Breast epithelium (tissue), 4 donors: ENCODE results near the gene GCSAM. TPM values are rescaled to one million over a fixed set of nuclear protein-coding genes. Genes with fewer than 3 reads are reported as not detected.

Experiments
- DNase-seq, 2 donors: peaks; one replicate each; pipeline ENCODE4 v3.0.0-alpha.2; 2019; ENCODE audit warnings: low spot score in 2 of 2
- H3K27ac ChIP-seq, 2 donors: fragments of 200-600 bp; sonication (generic) in 1 of 2; one replicate each; pipeline ENCODE4 v1.5.1; 2016 to 2019; ENCODE audit warnings: mild to moderate bottlenecking in 1 of 2
- H3K27me3 ChIP-seq, 2 donors: fragments of 200-600 bp; sonication (generic) in 1 of 2; one replicate each; pipeline versions ENCODE4 v1.5.1 to v1.6.0; 2017 to 2019; ENCODE audit warnings: control low read depth in 1 of 2, mild to moderate bottlenecking in 1 of 2
- H3K36me3 ChIP-seq: fragments of 200-600 bp; one replicate; pipeline ENCODE4 v1.5.1; 2019
- H3K4me1 ChIP-seq, 2 donors: fragments of 200-600 bp; sonication (generic); one replicate each; pipeline ENCODE4 v1.5.1; 2016 to 2019; ENCODE audit warnings: control low read depth in 1 of 2
- H3K4me3 ChIP-seq, 3 donors: fragments of 200-600 bp; sonication (generic); 1 replicate in 2 of 3; 2 replicates in 1 of 3; pipeline ENCODE4 v1.5.1; 2016 to 2019; ENCODE audit warnings: mild to moderate bottlenecking in 3 of 3, moderate library complexity in 2 of 3
- H3K9me3 ChIP-seq, 2 donors: fragments of 200-600 bp; sonication (generic) in 1 of 2; one replicate each; pipeline ENCODE4 v1.5.1; 2016 to 2019; ENCODE audit warnings: control low read depth in 1 of 2
- POLR2A ChIP-seq: fragments of 450-650 bp; IDR thresholded peaks from one replicate; pipeline ENCODE4 v1.6.1; 2016; ENCODE audit warnings: antibody characterized with exemption, mild to moderate bottlenecking, moderate library complexity
- POLR2AphosphoS5 ChIP-seq, 3 donors: sonication (generic); formaldehyde crosslinking; IDR thresholded peaks; one replicate each; pipeline ENCODE4 v1.6.1; 2017; ENCODE audit warnings: antibody characterized with exemption in 3 of 3
- intact Hi-C: fragments of 100-400 bp; cut with DNase I; formaldehyde crosslinking; loops from one replicate; pipeline ENCODE4 v1.15.1; 2023; ENCODE audit warnings: low total_unique reads
- total RNA-seq, 3 donors: library from RNA; depleted of rRNA; stranded (reverse); fragments of >200 nt; gene quantifications; one replicate each; pipeline ENCODE4 v1.1.0, GENCODE V29; 2016
- TF ChIP-seq, protein P1 (sequence below), 3 donors: fragments of 450-650 bp; IDR thresholded peaks; one replicate each; pipeline ENCODE4 v1.5.1; 2016 to 2017; ENCODE audit warnings: antibody characterized with exemption in 3 of 3, mild to moderate bottlenecking in 3 of 3, moderate library complexity in 3 of 3

GCSAM gene
- total RNA-seq, 3 donors from 2014 or later = 0.16 to 1.5 (median 0.66) TPM

GRCh38 chr3:112123548-112123947, 9.5 kb downstream of the GCSAM start:
- H3K27me3 ChIP-seq = no peaks in the 10 kb centered on the region
- intact Hi-C loops = no loop called here
- H3K4me3 ChIP-seq = no peak overlapping the region
- H3K27ac ChIP-seq = no peak overlapping the region
- H3K9me3 ChIP-seq = no peaks in the 10 kb centered on the region
- no peak for DNase-seq
- no peaks in the 10 kb centered on the region for H3K4me1 ChIP-seq
- no peaks in the 10 kb centered on the region for H3K36me3 ChIP-seq
- TF ChIP-seq POLR2A (no peak), POLR2AphosphoS5 (IDR thresholded peaks at IDR 0.05) (no peak)
- TF ChIP-seq, protein P1, sequence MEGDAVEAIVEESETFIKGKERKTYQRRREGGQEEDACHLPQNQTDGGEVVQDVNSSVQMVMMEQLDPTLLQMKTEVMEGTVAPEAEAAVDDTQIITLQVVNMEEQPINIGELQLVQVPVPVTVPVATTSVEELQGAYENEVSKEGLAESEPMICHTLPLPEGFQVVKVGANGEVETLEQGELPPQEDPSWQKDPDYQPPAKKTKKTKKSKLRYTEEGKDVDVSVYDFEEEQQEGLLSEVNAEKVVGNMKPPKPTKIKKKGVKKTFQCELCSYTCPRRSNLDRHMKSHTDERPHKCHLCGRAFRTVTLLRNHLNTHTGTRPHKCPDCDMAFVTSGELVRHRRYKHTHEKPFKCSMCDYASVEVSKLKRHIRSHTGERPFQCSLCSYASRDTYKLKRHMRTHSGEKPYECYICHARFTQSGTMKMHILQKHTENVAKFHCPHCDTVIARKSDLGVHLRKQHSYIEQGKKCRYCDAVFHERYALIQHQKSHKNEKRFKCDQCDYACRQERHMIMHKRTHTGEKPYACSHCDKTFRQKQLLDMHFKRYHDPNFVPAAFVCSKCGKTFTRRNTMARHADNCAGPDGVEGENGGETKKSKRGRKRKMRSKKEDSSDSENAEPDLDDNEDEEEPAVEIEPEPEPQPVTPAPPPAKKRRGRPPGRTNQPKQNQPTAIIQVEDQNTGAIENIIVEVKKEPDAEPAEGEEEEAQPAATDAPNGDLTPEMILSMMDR (IDR thresholded peaks at IDR 0.05) = no peak

DNA sequence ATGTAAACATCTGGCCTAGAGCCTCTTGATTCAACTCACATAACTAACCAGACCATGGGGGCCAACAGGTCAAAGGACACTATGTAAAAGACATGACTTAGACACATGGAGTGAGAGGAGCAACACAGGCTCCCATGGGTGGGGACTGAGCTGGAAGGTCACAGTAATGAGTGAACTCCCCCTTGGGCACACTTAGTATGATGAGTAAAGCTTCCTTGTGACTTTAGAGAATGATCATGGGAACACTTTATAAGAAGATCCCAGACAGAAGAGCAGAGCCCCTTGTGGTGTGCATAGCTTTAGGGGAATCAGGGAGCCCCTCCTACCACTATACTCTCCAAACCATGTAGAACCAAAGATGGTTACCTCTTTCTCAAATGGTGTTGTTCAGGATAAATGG, 10.2 kb downstream of the GCSAM start:
- Histone ChIP-seq H3K27ac (no peak overlapping the region), H3K36me3 (no peaks in the 10 kb centered on the region), H3K9me3 (no peaks in the 10 kb centered on the region), H3K4me1 (no peaks in the 10 kb centered on the region), H3K4me3 (no peak overlapping the region), H3K27me3 (no peaks in the 10 kb centered on the region)
- intact Hi-C loops = no loop called here
- no peak for TF ChIP-seq POLR2AphosphoS5 (IDR thresholded peaks at IDR 0.05)
- no peak for DNase-seq

GRCh38 chr3:112121577-112122547, 11.2 kb downstream of the GCSAM start:
- no peak overlapping the region for H3K27ac ChIP-seq
- TF ChIP-seq POLR2AphosphoS5 (IDR thresholded peaks at IDR 0.05) = no peak
- TF ChIP-seq, protein P1 (IDR thresholded peaks at IDR 0.05) = no peak
- H3K36me3 ChIP-seq = no peaks in the 10 kb centered on the region
- DNase-seq = no peak
- H3K27me3 ChIP-seq = no peaks in the 10 kb centered on the region
- H3K9me3 ChIP-seq = no peaks in the 10 kb centered on the region
- no peaks in the 10 kb centered on the region for H3K4me1 ChIP-seq
- H3K4me3 ChIP-seq = no peak overlapping the region
- intact Hi-C loops = no loop called here

DNA sequence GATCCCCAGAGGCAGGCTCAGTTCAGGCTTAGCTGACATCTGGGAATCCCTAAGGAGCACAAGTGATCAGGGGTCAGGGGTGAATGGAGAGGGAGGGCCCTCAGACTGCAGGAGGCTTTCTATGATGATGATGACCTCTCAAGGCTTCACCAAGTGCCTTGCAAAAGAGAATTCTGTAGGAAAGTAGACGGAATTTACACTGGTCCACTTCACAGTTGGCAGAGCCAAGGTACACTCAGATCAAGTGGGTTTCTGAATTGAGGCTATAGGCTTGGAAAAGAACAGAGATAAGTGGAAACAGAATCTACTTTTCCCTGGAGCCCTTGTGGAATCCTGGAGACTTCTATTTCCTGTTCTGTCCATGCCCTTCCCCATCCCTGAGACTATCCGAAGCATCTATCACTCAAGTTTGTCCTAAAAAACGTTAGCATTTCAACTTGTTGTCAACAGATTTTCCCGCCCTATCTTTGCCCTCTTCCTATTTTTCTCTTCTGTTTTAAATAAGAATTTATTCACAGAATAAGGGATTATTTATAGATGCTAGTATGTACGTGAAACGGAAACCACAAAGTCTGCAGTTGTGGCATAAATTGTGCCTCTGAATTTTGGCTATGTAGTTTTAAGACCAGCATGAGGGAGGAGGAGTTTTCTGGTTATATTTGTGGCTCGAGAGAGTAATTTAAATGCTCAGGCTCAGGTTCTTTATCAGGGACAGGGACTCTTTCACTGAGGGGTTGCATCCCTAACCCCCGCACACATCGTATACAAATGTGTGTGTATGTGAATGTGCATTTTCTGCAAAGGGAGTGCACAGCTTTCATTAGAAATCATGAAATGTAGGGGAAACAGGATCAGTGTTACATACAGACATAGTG, 12.8 kb downstream of the GCSAM start:
- Histone ChIP-seq H3K36me3 (no peaks in the 10 kb centered on the region), H3K27me3 (no peaks in the 10 kb centered on the region), H3K4me1 (no peaks in the 10 kb centered on the region), H3K27ac (no peak overlapping the region), H3K4me3 (no peak overlapping the region), H3K9me3 (no peaks in the 10 kb centered on the region)
- intact Hi-C loops = no loop called here
- no peak for DNase-seq
- TF ChIP-seq, protein P1 (IDR thresholded peaks at IDR 0.05) = no peak
- TF ChIP-seq POLR2AphosphoS5 (IDR thresholded peaks at IDR 0.05) = no peak
- no peak for TF ChIP-seq POLR2A

DNA sequence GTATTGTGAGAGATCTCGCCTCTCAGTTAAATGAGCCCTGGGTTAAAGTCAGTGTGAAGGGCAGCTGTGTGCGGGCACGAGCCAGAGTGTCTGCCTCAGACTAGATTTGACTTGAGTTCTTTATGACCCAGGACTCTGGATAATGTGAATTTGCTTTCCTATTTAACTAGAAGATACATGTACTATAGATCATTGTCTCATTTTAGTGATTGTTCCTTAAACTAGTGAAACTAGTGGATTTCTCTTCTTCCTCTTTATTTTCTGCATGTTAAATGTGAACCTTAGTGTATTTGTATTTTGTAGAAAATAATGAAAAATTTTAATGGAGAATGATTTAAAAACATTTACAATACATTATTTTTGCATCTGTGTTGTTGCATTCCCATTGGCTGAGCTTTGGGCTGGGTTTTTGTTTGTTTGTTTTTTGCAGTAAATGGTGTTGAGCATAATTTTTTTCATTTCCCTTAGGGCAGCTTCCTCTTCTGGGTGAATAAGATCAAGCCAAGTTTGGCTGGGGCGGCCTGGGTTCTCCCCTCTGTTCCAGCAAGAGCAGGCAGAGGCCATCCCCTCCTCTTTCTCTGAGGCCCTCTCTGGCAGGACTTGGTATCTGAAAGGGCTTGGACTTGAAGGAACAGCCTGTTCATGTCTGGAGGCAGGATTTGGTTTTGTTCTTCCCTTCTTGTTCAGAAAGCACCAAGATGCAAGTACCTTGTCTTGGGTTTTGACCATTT, 15.0 kb downstream of the GCSAM start:
- TF ChIP-seq POLR2A = no peak
- TF ChIP-seq, protein P1 (IDR thresholded peaks at IDR 0.05) = no peak
- TF ChIP-seq POLR2AphosphoS5 (IDR thresholded peaks at IDR 0.05) = no peak
- no peaks in the 10 kb centered on the region for H3K4me1 ChIP-seq
- H3K9me3 ChIP-seq = no peaks in the 10 kb centered on the region
- no peak overlapping the region for H3K27ac ChIP-seq
- no peaks in the 10 kb centered on the region for H3K36me3 ChIP-seq
- H3K27me3 ChIP-seq = no peaks in the 10 kb centered on the region
- intact Hi-C loops = no loop called here
- DNase-seq = no peak
- H3K4me3 ChIP-seq = no peak overlapping the region
